ENCODE data around the gene CLEC4G. TPM values are rescaled to one million over a fixed set of nuclear protein-coding genes. Genes with fewer than 3 reads are reported as not detected.

CLEC4G gene
- total RNA-seq, 1 experiment from 2014 or later: not detected

DNA sequence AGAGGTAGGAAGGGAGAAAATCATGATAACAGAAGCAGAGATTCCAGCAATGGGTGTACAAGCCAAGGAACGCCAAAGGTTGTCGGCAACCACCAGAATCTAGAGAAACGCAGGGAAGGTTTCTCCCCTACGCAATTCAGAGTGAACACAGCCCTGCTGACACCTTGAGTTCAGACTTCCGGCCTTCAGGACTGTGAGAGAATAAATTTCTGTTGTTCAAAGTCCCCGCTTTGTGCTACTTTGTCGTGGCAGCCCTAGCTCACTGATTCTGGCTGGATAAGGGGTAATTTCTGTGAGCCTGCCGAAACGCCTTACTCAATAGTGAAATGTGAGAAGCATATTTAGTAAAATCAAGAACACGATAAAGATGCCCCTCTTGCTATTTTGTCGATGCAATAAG, 5.3 kb upstream of the CLEC4G start:
- DNase-seq: no peak
- H3K9me3 ChIP-seq: peaks cover 4% of the 10 kb centered on the region; the same call in 1 of the 2 replicates
- H3K36me3 ChIP-seq: no peaks in the 10 kb centered on the region
- no peak overlapping the region for H3K4me3 ChIP-seq
- H3K27me3 ChIP-seq: peaks cover 77% of the 10 kb centered on the region

- no peaks in the 10 kb centered on the region for H3K36me3 ChIP-seq
- DNase-seq: no peak
- H3K27me3 ChIP-seq: peaks cover 77% of the 10 kb centered on the region
- peaks cover 4% of the 10 kb centered on the region; the same call in 1 of the 2 replicates for H3K9me3 ChIP-seq
- no peak overlapping the region for H3K4me3 ChIP-seq
These were observed 4.2 kb upstream of the CLEC4G start for GRCh38 chr19:7736148-7736547.

- Histone ChIP-seq H3K27me3 (peaks cover 77% of the 10 kb centered on the region), H3K4me3 (no peak overlapping the region), H3K9me3 (no peaks in the 10 kb centered on the region), H3K36me3 (no peaks in the 10 kb centered on the region)
- DNase-seq: no peak
These were observed 2.6 kb upstream of the CLEC4G start for GRCh38 chr19:7734220-7735203.

GRCh38 chr19:7733376-7733775, 1.5 kb upstream of the CLEC4G start:
- Histone ChIP-seq H3K36me3 (no peaks in the 10 kb centered on the region), H3K4me3 (no peak overlapping the region), H3K27me3 (peaks cover 83% of the 10 kb centered on the region), H3K9me3 (no peaks in the 10 kb centered on the region)
- no peak for DNase-seq

- Histone ChIP-seq H3K4me3 (no peak overlapping the region), H3K9me3 (no peaks in the 10 kb centered on the region; the same call in 1 of the 2 replicates), H3K36me3 (no peaks in the 10 kb centered on the region), H3K27me3 (peaks cover 89% of the 10 kb centered on the region)
- no peak for DNase-seq
These were observed 295 bp downstream of the CLEC4G start for GRCh38 chr19:7731615-7732014.

DNA sequence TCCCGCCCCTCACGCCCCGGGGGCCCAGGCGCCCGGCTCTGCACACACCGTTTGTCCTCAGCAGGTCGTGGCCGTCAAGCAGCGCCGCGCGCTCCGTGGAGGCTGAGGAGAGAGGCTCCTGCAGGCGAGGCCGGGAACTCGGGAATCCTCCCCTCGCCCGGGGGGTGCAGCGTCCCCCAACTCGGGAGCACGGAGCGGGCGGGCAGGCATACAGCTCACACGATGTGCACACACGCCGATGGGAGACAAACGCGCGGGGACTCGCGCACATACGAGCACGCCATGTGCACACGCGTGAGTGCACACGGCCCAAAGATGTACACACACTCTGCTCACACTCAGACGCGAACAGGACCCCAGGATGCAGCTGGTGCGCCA, 703 bp downstream of the CLEC4G start:
- peaks cover 92% of the 10 kb centered on the region for H3K27me3 ChIP-seq

GRCh38 chr19:7730286-7731217, 1.4 kb downstream of the CLEC4G start:
- H3K27me3 ChIP-seq: peaks cover 88% of the 10 kb centered on the region
- no peak overlapping the region for H3K4me3 ChIP-seq
- no peaks in the 10 kb centered on the region; the same call in 1 of the 2 replicates for H3K9me3 ChIP-seq
- no peaks in the 10 kb centered on the region for H3K36me3 ChIP-seq
- no peak for DNase-seq

More for the DNA sequence above, 703 bp downstream of the CLEC4G start:
- Histone ChIP-seq H3K9me3 (no peaks in the 10 kb centered on the region; the same call in 1 of the 2 replicates), H3K4me3 (no peak overlapping the region), H3K36me3 (no peaks in the 10 kb centered on the region)
- no peak for DNase-seq

DNA sequence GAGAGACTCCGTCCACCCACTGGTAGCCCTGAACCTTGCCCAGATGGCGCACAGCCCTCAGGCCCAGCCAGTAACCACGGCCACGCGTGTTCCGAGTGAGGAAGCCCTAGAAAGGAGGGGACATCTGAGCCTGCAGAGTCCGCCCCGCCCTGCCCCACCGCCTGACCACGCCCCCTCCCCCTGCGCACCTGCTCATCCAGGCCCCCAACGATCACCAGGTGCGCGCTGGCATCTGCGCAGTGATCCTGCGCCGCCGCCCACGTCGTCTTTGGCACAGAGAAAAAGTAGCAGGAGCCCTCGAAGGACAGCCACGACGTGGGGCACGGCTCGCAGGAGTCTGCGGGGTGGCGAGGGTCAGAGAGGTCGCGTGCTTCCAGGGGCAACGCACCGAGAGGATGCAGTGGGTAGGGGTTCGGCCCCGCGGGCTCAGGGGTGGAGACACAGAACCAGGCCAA, 2.1 kb downstream of the CLEC4G start:
- H3K4me3 ChIP-seq: no peak overlapping the region
- DNase-seq: no peak
- no peaks in the 10 kb centered on the region for H3K36me3 ChIP-seq
- no peaks in the 10 kb centered on the region; the same call in 1 of the 2 replicates for H3K9me3 ChIP-seq
- H3K27me3 ChIP-seq: peaks cover 89% of the 10 kb centered on the region

GRCh38 chr19:7729211-7729610, 2.7 kb downstream of the CLEC4G start:
- H3K36me3 ChIP-seq: no peaks in the 10 kb centered on the region
- no peak for DNase-seq
- H3K27me3 ChIP-seq: peaks cover 90% of the 10 kb centered on the region
- H3K4me3 ChIP-seq: no peak overlapping the region
- no peaks in the 10 kb centered on the region; the same call in 1 of the 2 replicates for H3K9me3 ChIP-seq

DNA sequence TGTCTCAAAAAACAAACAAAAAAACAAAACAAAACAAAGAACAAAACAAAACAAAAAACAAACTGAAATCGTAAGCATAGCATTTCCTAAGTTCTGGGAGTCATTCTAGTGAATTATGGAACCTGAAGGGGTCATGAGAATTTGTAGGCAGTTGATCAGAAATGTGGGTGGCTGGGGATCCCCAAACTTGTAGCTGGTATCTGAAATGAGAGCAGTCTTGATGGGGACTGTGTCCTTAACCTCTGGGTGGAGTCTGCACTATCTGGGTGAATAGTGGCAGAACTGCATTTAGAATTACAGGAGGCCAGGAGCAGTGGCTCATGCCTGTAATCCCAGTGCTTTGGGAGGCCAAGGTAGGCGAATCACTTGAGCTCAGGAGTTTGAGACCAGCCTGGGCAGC, 6.1 kb downstream of the CLEC4G start:
- H3K27me3 ChIP-seq: peaks cover 94% of the 10 kb centered on the region
- H3K9me3 ChIP-seq: no peaks in the 10 kb centered on the region; the same call in 1 of the 2 replicates
- no peak for DNase-seq
- H3K36me3 ChIP-seq: no peaks in the 10 kb centered on the region
- no peak overlapping the region for H3K4me3 ChIP-seq

DNA sequence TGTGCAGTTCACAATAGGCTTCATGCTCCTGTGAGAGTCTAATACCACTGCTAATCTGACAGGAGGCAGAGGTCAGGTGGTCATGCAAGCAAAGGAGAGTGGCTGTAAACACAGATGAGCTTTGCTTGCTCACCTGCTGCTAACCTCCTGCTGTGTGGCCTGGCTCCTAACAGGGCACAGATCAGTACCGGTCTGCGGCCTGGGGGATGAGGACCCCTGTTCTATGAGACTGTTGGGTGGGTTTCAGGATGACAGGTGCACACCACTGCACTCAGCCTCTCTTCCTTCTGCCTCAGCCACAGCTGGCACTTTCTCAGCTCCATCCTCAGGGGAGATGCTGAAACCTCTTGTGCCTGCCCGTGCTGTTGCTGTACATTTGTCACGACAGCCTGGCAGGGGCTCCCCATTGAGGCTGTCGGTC, 9.7 kb downstream of the CLEC4G start:
- DNase-seq: no peak
- peaks cover 75% of the 10 kb centered on the region for H3K27me3 ChIP-seq
- no peak overlapping the region for H3K4me3 ChIP-seq
- H3K9me3 ChIP-seq: no peaks in the 10 kb centered on the region
- H3K36me3 ChIP-seq: no peaks in the 10 kb centered on the region

- Histone ChIP-seq H3K36me3 (no peaks in the 10 kb centered on the region), H3K27me3 (peaks cover 64% of the 10 kb centered on the region), H3K9me3 (peaks cover 7% of the 10 kb centered on the region), H3K4me3 (no peak overlapping the region)
- DNase-seq: no peak
These were observed 11.6 kb downstream of the CLEC4G start for GRCh38 chr19:7720351-7720750.

DNA sequence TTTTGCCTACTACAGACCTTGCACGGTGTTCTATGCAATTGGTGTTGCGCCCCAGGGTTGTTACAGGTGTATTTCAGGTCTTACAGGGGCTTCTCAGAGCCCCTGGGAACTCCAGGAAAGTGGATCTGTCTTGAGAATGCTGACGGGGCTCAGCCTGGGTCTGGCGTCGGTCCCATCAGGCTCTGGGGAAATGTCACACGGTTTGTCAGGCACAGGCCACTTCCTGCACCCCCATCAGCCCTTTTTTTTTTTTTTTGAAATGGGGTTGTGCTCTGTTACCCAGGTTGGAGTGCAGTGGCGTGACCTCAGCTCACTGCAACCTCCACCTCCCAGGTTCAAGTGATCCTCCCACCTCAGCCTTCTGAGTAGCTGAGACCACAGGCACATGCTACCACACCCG, 13.2 kb downstream of the CLEC4G start:
- no peak for DNase-seq
- Histone ChIP-seq H3K4me3 (no peak overlapping the region), H3K27me3 (peaks cover 47% of the 10 kb centered on the region), H3K36me3 (no peaks in the 10 kb centered on the region), H3K9me3 (peaks cover 7% of the 10 kb centered on the region)

DNA sequence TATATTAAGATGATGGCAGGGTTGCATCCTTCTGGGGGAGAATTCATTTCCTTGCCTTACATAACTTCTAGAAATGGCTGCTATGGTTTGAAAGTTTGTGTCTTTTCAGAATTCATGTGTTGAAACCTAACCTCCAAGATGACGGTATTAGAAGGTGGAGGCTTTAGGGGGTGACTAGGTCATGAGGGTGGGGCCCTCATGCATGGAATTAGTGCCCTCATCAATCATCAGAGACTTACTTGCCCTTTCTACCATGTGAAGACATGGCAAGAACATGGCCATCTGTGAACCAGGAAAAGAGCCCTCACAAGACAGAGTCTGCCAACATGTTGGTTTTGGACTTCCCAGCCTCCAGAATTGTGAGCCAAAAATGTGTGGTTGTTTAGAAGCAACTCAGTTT, 15.1 kb downstream of the CLEC4G start:
- Histone ChIP-seq H3K4me3 (no peak overlapping the region), H3K36me3 (no peaks in the 10 kb centered on the region), H3K27me3 (peaks cover 28% of the 10 kb centered on the region), H3K9me3 (peaks cover 7% of the 10 kb centered on the region)
- no peak for DNase-seq

DNA sequence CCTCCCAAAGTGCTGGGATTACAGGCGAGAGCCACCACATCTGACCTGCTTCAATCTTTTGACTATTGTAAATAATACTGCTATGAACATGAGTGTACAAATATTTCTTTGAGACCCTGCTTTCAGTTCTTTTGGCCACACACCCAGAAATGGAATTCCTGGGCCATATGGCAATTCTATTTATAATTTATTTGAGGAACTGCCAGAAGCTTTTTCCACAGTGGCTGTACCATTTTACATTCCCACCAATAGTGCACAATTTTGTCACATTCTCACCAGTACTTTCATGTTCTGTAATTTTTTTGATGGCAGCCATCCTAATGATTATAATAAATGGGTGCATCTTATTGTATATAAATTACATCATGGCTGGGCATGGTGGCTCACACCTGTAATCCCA, 16.2 kb downstream of the CLEC4G start:
- Histone ChIP-seq H3K36me3 (no peaks in the 10 kb centered on the region), H3K9me3 (peaks cover 7% of the 10 kb centered on the region), H3K27me3 (peaks cover 18% of the 10 kb centered on the region), H3K4me3 (no peak overlapping the region)
- no peak for DNase-seq

DNA sequence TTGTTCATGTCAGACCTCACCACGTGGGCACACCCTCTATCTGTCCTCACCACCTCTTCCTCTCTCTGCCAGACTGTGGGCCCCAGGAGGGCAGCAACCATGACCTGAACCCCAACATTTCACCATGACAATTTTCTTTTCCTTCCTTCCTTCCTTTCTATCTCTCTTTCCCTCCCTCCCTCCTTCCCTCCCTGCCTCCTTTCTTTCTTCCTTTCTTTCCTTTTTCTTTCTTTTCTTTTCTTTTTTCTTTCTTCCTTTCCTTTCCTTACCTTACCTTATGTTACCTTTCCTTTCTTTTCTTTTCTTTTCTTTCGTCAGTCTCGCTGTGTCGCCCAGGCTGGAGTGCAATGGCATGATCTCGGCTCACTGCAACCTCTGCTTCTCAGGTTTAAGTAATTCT, 21.3 kb downstream of the CLEC4G start:
- Histone ChIP-seq H3K27me3 (no peaks in the 10 kb centered on the region), H3K4me3 (no peak overlapping the region), H3K36me3 (no peaks in the 10 kb centered on the region), H3K9me3 (no peaks in the 10 kb centered on the region)
- no peak for DNase-seq

DNA sequence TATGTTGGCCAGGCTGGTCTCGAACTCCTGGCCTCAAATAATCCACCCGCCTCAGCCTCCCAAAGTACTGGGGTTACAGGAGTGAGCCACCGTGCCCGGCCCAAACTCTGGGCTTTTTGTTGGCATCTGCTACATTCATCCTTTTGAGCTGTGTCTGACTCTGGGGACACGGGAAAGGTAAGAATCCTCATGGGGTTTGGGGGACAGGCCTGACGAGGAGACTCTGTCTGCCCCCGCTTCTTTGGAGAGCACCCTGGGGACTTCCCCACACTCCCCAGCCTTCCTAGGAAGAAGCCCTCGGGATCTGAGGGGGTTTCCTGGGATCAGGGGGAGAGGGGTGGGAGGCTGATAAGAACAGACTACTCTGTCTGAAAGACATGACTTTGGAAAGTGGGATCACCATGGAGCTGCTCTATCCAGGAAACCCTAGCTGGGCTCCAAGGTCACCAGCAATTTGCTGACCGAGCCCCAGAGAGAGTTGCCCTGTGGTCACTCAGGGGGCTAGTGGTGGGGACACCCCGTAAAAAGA, 21.9 kb downstream of the CLEC4G start:
- Histone ChIP-seq H3K27me3 (no peaks in the 10 kb centered on the region), H3K36me3 (no peaks in the 10 kb centered on the region), H3K4me3 (no peak overlapping the region), H3K9me3 (no peaks in the 10 kb centered on the region)
- no peak for DNase-seq

Data from MG63 (cell line).